Mucosa of stomach (tissue), 1 donor: ENCODE measurements around the gene OR5H14.
"Not testable (repeated sequence)": the region's sequence is repeated elsewhere in the genome, so short reads cannot be mapped to it uniquely, and the experiment has no call there.

ENCODE experiments used
- H3K27me3 ChIP-seq: one replicate; pipeline ENCODE4 v1.7.0; 2013; ENCODE audit warnings: mild to moderate bottlenecking, low read length; ENCODE audit not compliant: control insufficient read depth, insufficient read depth
- H3K36me3 ChIP-seq: one replicate; pipeline ENCODE4 v1.7.0; 2013; ENCODE audit warnings: low read length; ENCODE audit not compliant: control insufficient read depth, insufficient read depth
- H3K4me1 ChIP-seq: one replicate; pipeline ENCODE4 v1.7.0; 2013; ENCODE audit warnings: mild to moderate bottlenecking, low read length; ENCODE audit not compliant: control insufficient read depth, insufficient read depth
- H3K4me3 ChIP-seq: one replicate; pipeline ENCODE4 v1.7.0; 2013; ENCODE audit warnings: low read length
- H3K9ac ChIP-seq: one replicate; pipeline ENCODE4 v1.7.0; 2013; ENCODE audit warnings: mild to moderate bottlenecking, low read length, moderate library complexity
- H3K9me3 ChIP-seq: one replicate; pipeline ENCODE4 v1.7.0; 2013; ENCODE audit warnings: mild to moderate bottlenecking, low read length, moderate library complexity; ENCODE audit not compliant: control insufficient read depth
- donor health status: Pancreatic carcinoma.

The OR5H14 gene

DNA sequence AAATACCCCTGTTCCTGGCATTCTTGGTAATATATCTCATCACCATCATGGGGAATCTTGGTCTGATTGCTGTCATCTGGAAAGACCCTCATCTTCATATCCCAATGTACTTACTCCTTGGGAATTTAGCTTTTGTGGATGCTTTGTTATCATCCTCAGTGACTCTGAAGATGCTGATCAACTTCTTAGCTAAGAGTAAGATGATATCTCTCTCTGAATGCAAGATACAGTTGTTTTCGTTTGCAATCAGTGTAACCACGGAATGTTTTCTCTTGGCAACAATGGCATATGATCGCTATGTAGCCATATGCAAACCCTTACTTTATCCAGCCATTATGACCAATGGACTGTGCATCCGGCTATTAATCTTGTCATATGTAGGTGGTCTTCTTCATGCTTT, 2.2 kb downstream of the OR5H14 start:
- not testable (repeated sequence) for H3K9me3 ChIP-seq, H3K4me3 ChIP-seq, H3K9ac ChIP-seq, H3K4me1 ChIP-seq, H3K36me3 ChIP-seq, H3K27me3 ChIP-seq

DNA sequence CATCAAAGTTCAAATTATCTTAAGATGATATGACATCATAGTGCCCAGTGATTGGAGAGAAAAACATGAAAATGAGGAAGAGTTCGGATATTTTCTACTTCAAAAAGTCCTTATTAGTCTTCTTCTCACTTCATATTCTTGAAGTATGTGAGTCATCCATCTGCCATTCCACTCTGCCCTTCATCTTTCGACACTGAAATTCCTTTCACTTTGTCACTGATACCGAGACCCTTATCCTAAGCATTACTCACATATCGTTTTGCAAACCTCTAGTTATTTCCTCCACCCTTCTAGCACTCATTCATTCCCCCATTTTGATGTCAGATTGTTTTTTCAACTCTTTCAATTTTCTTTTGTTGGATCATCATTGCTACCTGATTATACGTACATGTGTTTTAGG, 4.0 kb downstream of the OR5H14 start:
- H3K9me3 ChIP-seq, result no peaks in the 10 kb centered on the region
- no peak overlapping the region for H3K4me3 ChIP-seq
- no peaks in the 10 kb centered on the region for H3K4me1 ChIP-seq
- no peak overlapping the region for H3K9ac ChIP-seq
- no peaks in the 10 kb centered on the region for H3K27me3 ChIP-seq
- no peaks in the 10 kb centered on the region for H3K36me3 ChIP-seq

DNA sequence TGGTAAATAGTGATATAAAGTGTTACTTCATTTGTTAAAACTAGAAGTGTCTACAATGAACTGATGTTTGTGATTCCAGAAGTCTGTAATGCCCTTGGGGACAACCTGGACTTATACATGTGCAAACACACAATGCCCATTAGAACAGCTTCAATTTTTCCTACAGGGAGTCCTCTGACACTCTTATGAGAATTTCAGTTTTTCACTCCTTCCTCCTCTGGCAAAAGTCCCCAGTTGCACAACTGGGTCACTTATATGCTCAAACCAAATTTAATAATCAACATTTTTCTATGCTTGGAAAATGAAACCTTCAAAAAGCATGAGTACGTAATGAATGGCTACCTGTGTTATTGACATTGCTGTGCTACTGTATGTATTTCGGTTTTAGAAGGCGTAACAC, 19.1 kb downstream of the OR5H14 start, which contains the start of gene OR5H15:
OR5H15 (plus strand) TSS at position 301 of the 400 bp plus-strand sequence. CDS start 2,004 bp downstream, outside the sequence.
- Histone ChIP-seq H3K9ac (no peak within 1 kb of the TSS), H3K9me3 (no peaks in the 10 kb centered on the region), H3K36me3 (no peaks in the 10 kb centered on the region), H3K4me3 (no peak within 1 kb of the TSS), H3K4me1 (no peaks in the 10 kb centered on the region), H3K27me3 (no peaks in the 10 kb centered on the region)

DNA sequence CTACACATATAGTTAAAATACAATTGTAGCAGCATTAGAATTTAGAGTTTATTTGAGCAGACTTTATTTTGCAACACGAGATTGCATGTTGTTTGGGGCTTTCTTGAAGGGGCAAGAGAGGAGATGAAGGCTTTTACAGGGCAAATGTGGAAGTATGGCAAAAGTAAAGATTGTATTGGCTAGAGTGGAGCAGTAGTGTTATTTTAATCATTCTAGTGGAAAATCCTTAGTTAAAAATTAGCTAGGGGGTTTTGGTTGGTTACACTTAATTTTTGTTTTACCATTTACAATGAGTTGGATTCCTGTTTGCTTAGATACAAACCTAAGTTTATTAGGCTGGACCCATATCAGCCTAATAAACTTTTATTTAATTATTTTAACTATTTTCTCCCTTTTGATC, 23.8 kb downstream of the OR5H14 start:
- no peak overlapping the region for H3K9ac ChIP-seq
- H3K4me3 ChIP-seq, result no peak overlapping the region
- H3K9me3 ChIP-seq, result no peaks in the 10 kb centered on the region
- no peaks in the 10 kb centered on the region for H3K36me3 ChIP-seq
- H3K27me3 ChIP-seq, result no peaks in the 10 kb centered on the region
- H3K4me1 ChIP-seq, result no peaks in the 10 kb centered on the region

DNA sequence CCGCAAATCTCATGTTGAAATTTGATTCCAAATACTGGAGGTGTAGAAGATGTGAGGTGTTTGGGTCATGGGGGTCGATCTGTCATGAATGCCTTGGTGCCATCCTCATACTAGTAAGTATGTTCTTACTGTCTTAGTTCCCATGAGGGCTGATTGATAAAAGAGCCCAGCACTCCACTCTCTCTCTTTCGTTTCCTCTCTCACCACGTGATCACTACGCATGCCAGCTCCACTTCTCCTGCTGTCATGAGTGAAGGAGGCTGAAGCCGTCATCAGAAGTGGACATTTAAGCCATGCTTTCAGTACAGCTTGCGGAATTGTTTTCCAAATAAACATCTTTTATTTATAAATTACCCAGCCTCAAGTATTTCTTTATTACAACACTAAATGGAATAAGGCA, 25.3 kb downstream of the OR5H14 start:
- Histone ChIP-seq H3K27me3 (no peaks in the 10 kb centered on the region), H3K9me3 (no peaks in the 10 kb centered on the region), H3K36me3 (no peaks in the 10 kb centered on the region)

DNA sequence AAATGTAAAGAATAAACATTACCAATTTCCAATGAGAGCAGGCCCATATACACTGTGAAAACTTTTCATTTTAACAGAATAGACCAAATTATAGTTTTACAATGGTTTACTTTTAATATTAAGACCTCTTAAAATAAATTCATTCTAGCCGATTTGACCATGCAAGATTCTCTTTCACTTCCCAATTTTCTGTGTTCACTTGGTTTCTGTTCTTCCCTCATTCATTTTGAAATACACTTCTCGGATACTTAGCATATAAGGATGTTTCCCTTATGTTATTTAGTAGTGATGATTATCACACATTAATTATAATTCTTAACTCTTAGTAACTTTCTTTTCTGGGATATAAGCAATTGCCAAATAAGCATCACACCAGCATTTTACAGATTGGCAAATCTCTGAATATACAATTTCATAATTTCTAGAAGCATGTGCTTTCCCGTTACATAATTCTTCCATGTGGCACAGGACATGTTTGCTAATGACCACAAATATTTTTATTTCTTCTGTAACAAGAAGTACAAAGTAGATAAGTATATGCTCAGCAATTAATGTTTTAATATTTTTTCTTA, 33.1 kb downstream of the OR5H14 start:
- H3K4me3 ChIP-seq, result no peak overlapping the region
- no peaks in the 10 kb centered on the region for H3K36me3 ChIP-seq
- H3K27me3 ChIP-seq, result no peaks in the 10 kb centered on the region
- no peaks in the 10 kb centered on the region for H3K9me3 ChIP-seq
- H3K4me1 ChIP-seq, result no peaks in the 10 kb centered on the region
- H3K9ac ChIP-seq, result no peak overlapping the region

More for the DNA sequence above, 25.3 kb downstream of the OR5H14 start:
- Histone ChIP-seq H3K9ac (no peak overlapping the region), H3K4me1 (no peaks in the 10 kb centered on the region), H3K4me3 (no peak overlapping the region)

DNA sequence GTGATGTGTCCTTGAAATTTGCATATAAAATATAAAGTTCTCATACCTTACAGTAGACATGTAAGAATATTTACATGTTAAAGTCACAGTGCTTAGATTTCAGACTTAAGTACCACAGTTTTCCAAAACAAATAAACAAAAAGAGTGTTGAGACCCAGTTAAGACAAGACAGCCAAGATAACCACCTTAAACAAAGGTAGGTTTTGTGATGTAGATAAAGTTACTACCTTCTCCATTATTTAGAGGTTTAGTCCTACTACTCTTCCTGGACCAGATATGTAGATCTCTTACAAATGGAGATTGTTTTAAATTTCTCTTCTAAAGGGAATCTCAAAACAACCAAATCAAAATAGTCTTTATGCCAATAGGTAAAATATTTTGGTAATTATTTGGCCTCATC, 34.9 kb downstream of the OR5H14 start:
- no peak overlapping the region for H3K4me3 ChIP-seq
- H3K4me1 ChIP-seq, result no peaks in the 10 kb centered on the region
- H3K27me3 ChIP-seq, result no peaks in the 10 kb centered on the region
- no peak overlapping the region for H3K9ac ChIP-seq
- H3K9me3 ChIP-seq, result no peaks in the 10 kb centered on the region
- H3K36me3 ChIP-seq, result no peaks in the 10 kb centered on the region

DNA sequence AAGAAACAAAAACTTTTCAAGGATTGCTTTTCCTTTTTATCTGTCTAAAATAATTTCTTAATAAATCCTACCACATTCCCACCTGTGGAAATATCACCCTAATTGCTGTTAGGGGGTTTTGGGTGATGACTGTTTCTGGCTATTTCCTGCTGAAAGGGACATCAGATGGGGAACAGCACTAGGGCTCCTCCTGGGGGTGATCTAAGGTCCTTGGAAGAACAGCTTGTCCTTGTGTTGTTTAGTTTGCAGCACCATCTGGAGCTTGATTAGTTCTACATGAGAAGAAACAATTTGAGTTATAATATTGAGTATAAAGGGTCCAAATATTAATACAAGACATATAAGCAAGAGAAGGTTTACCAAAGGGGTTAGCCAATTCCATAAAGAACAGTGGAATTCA, 37.9 kb downstream of the OR5H14 start:
- Histone ChIP-seq H3K4me1 (no peaks in the 10 kb centered on the region), H3K9me3 (no peaks in the 10 kb centered on the region), H3K27me3 (no peaks in the 10 kb centered on the region), H3K4me3 (no peak overlapping the region), H3K36me3 (no peaks in the 10 kb centered on the region), H3K9ac (no peak overlapping the region)

DNA sequence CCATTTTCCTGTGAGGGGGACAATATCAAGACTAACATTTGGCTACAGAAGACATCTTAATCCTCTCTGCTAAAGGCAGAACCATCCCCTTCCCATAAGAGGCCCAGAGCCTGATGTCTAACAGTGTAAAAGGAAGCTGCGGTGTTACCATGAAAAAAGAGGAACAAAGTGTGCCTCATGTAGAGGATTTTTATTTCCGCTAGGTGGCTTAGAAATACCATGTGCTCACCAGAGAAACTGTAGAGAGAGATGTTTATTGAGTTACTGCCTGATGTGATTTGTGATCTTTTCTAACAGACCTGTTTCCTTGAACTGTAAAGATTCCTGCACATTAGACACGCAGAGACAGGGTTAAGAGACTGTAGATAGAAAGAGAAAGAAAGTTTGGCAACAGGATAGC, 41.3 kb downstream of the OR5H14 start:
- H3K4me3 ChIP-seq, result no peak overlapping the region
- no peaks in the 10 kb centered on the region for H3K27me3 ChIP-seq

DNA sequence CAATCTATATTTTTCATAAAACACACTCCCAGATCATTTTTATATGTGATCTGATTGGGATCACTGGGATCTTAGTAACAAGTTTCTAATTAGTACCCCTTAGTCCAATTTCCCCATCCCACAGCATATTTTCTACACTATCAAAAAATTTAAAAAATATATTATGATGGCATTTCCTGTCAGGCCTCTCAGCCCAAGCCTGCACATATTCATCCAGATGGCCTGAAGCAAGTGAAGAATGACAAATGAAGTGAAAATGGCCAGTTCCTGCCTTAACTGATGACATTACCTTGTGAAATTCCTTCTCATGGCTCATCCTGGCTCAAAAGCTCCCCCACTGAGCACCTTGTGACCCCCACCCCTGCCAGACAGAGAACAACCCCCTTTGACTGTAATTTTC, 43.6 kb downstream of the OR5H14 start:
- H3K9ac ChIP-seq, H3K4me3 ChIP-seq, H3K9me3 ChIP-seq, H3K36me3 ChIP-seq, H3K27me3 ChIP-seq, H3K4me1 ChIP-seq: not testable (repeated sequence)

More for the DNA sequence above, 41.3 kb downstream of the OR5H14 start:
- Histone ChIP-seq H3K9ac (no peak overlapping the region), H3K4me1 (no peaks in the 10 kb centered on the region), H3K36me3 (no peaks in the 10 kb centered on the region), H3K9me3 (no peaks in the 10 kb centered on the region)

DNA sequence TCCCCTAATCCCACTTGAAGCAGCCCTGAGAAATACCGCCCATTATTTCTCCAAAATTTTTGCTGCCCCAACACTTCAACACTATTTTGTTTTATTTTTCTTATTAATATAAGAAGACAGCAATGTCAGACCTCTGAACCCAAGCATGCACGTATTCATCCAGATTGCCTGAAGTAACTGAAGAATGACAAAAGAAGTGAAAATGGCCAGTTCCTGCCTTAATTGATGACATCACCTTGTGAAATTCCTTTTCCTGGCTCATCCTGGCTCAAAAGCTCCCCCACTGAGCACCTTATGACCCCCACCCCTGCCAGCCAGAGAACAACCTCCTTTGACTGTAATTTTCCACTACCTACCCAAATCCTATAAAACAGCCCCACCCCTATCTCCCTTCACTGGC, 49.0 kb downstream of the OR5H14 start:
- H3K27me3 ChIP-seq, H3K4me3 ChIP-seq, H3K9ac ChIP-seq, H3K36me3 ChIP-seq, H3K9me3 ChIP-seq, H3K4me1 ChIP-seq: not testable (repeated sequence)

DNA sequence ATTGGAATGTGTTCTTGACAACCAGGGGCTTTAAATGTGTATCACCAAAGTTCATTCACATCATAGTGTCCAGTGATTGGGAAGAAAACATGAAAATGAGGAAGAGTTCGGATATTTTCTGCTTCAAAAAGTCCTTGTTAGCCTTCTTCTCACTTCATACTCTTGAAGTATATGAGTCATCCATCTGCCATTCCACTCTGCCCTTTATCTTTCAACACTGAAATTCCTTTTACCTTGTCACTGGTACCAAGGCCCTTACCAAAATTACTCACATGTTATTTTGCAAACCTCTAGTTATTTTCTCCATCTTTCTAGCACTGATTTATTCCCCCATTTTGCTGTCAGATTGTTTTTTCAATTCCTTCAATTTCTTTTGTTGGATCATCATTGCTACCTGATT, 51.7 kb downstream of the OR5H14 start:
- Histone ChIP-seq H3K4me1 (no peaks in the 10 kb centered on the region), H3K9ac (no peak overlapping the region), H3K4me3 (no peak overlapping the region), H3K27me3 (no peaks in the 10 kb centered on the region), H3K36me3 (no peaks in the 10 kb centered on the region), H3K9me3 (no peaks in the 10 kb centered on the region)
